Measurements from ENCODE around the gene TRAF7.

TRAF7 gene

DNA sequence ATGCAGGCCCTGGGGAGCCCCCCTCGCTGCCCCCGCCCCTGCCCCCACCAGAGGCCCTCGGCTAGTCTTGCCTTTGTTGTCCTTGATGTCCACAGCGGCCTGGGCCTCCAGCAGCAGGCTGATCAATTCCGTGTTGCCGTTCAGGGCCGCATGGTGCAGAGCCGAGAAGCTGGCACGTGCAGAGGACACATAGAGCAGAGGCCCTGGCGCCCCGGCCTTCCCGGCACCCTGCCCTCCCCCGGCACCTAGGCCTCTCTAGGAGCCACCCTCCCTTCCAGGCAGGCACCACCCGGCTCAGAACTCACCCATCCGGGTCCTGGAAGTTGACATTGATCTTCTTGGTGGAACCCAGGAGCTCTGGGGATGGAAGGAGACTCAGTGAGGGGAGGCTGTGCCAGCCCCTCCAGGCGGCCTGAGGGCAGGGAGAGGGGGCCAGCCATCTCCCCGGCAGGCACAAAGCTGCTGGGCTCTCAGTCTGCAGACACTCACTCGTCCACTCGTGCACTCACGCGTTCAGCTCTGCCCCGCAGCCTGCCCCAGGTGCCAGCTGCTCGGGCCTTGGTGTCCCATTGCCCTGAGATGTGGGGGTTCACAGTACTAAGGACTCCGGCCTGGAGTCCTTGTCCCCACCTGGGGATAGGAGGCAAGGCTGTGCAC is 34.5 kb downstream of the TRAF7 start:
- no peaks in the 10 kb centered on the region for H3K36me3 ChIP-seq (ENCODE audit: control insufficient read depth in 5 of 5, insufficient read depth in 5 of 5, low read length in 5 of 5)
- no peak overlapping the region for H3K9ac ChIP-seq (ENCODE audit: low read length in 5 of 5)
- peaks cover 10 to 21% (median 18%) of the 10 kb centered on the region in 5 donors for H3K27me3 ChIP-seq (ENCODE audit: control insufficient read depth in 5 of 5, insufficient read depth in 4 of 5, low read length in 5 of 5)
- no peak overlapping the region for H3K27ac ChIP-seq (ENCODE audit: low read depth, low read length)
- H3K4me1 ChIP-seq (ENCODE audit: control insufficient read depth in 5 of 5, insufficient read depth in 5 of 5, low read length in 5 of 5) = no peaks in the 10 kb centered on the region
- no peak overlapping the region for H3K4me3 ChIP-seq (ENCODE audit: low read depth in 1 of 5, low read length in 5 of 5)
- no peaks in the 10 kb centered on the region for H3K9me3 ChIP-seq (ENCODE audit: control insufficient read depth in 5 of 5, low read length in 5 of 5)

DNA sequence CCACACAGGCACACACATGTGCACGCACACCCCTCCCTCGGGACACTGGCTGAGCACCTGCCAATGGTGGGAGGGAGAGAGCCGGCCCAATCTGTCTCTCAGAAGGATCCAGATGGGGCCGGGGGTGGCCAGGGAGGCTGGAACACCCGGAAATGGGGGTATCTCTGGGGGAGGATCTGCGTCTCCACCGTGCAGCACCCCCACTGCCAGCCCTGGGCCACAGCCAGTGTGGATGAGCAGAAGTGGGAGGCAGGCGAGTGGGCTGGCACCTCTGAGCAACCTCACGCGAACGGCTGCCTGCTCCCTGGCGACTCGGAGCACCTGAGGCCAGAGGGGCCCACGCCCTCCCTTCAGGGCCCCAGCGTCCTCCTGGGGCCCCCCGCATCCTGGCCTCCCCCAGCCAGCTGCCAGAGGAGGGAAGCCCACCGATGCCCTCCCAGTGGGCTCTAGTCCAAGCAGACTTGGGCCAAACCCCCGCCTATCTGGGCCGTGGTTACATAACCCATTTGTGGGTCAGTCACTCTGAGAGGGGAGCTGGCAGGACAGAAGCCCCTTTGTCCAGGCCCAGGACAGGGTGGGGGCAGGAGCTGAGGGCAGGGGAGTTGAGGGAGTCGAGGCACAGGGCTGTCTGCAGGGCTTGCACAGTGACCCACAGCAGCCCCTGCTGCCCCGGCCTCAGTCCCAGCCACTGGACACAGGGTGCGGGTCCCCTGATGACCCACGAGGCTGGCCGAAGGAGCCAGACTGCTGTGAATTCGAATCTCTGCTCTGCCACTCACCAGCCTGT is 35.3 kb downstream of the TRAF7 start:
- Histone ChIP-seq H3K4me3 (ENCODE audit: low read depth in 1 of 5, low read length in 5 of 5) (no peak overlapping the region), H3K27ac (ENCODE audit: low read depth, low read length) (no peak overlapping the region), H3K9ac (ENCODE audit: low read length in 5 of 5) (no peak overlapping the region), H3K27me3 (ENCODE audit: control insufficient read depth in 5 of 5, insufficient read depth in 4 of 5, low read length in 5 of 5) (peaks cover 17 to 26% (median 24%) of the 10 kb centered on the region in 5 donors), H3K4me1 (ENCODE audit: control insufficient read depth in 5 of 5, insufficient read depth in 5 of 5, low read length in 5 of 5) (peaks cover 0 to 6% (median 6%) of the 10 kb centered on the region in 5 donors), H3K36me3 (ENCODE audit: control insufficient read depth in 5 of 5, insufficient read depth in 5 of 5, low read length in 5 of 5) (no peaks in the 10 kb centered on the region), H3K9me3 (ENCODE audit: control insufficient read depth in 5 of 5, low read length in 5 of 5) (no peaks in the 10 kb centered on the region)

DNA sequence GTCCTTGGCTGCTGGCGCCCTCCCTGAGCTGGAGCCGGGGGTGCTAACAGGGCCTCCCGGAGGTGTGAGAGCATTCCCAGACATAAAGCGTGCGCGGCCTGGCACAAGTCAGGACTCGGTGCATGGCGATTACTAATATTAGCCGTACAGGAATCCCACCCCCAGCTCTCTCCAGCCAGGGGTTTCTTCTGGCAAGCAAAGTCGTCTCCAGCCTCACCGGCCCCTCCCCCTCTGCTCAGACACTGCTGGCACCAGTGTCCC is 35.8 kb downstream of the TRAF7 start:
- Histone ChIP-seq H3K27ac (ENCODE audit: low read depth, low read length) (no peak overlapping the region), H3K36me3 (ENCODE audit: control insufficient read depth in 5 of 5, insufficient read depth in 5 of 5, low read length in 5 of 5) (no peaks in the 10 kb centered on the region), H3K9me3 (ENCODE audit: control insufficient read depth in 5 of 5, low read length in 5 of 5) (no peaks in the 10 kb centered on the region), H3K27me3 (ENCODE audit: control insufficient read depth in 5 of 5, insufficient read depth in 4 of 5, low read length in 5 of 5) (peaks cover 17 to 26% (median 24%) of the 10 kb centered on the region in 5 donors), H3K4me1 (ENCODE audit: control insufficient read depth in 5 of 5, insufficient read depth in 5 of 5, low read length in 5 of 5) (peaks cover 0 to 8% (median 6%) of the 10 kb centered on the region in 5 donors), H3K9ac (ENCODE audit: low read length in 5 of 5) (no peak overlapping the region), H3K4me3 (ENCODE audit: low read depth in 1 of 5, low read length in 5 of 5) (no peak overlapping the region)

DNA sequence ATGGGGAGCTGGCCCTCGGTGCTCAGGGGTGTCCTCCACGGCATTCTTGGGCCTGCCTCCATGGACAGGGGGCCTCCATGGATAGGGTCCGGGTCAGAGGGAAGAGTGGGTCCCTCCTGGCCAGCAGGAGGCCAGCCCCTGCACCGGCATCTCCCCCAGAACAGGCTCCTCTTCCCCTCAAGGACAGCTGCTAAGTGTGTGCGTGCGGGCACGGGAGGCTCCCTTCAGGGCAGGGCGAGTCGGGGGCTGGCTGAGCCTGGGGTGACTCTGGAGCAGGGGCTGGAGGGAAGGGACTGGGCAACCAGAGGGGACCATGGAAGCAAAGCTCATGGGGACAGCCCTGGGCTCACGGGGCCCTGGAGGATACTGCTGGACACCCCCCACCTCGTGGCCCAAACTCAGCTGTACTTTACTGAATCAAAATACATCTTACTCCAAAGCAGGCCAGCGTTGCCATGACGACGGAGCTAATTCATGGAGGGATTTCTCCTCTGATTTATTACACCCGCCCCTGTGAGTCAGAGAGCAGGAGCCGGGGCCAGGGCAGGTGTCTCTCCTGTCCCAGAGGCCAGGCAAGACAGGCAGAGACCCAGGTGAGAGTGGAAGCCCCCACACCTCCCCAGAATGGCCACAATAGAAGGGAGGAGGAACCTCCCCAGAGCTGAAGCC is 38.7 kb downstream of the TRAF7 start:
- Histone ChIP-seq H3K36me3 (ENCODE audit: control insufficient read depth in 5 of 5, insufficient read depth in 5 of 5, low read length in 5 of 5) (no peaks in the 10 kb centered on the region), H3K9me3 (ENCODE audit: control insufficient read depth in 5 of 5, low read length in 5 of 5) (no peaks in the 10 kb centered on the region), H3K4me3 (ENCODE audit: low read depth in 1 of 5, low read length in 5 of 5) (no peak overlapping the region), H3K27me3 (ENCODE audit: control insufficient read depth in 5 of 5, insufficient read depth in 4 of 5, low read length in 5 of 5) (peaks cover 29 to 46% (median 38%) of the 10 kb centered on the region in 5 donors), H3K4me1 (ENCODE audit: control insufficient read depth in 5 of 5, insufficient read depth in 5 of 5, low read length in 5 of 5) (peaks cover 0 to 10% (median 6%) of the 10 kb centered on the region in 5 donors), H3K27ac (ENCODE audit: low read depth, low read length) (no peak overlapping the region), H3K9ac (ENCODE audit: low read length in 5 of 5) (no peak overlapping the region)

DNA sequence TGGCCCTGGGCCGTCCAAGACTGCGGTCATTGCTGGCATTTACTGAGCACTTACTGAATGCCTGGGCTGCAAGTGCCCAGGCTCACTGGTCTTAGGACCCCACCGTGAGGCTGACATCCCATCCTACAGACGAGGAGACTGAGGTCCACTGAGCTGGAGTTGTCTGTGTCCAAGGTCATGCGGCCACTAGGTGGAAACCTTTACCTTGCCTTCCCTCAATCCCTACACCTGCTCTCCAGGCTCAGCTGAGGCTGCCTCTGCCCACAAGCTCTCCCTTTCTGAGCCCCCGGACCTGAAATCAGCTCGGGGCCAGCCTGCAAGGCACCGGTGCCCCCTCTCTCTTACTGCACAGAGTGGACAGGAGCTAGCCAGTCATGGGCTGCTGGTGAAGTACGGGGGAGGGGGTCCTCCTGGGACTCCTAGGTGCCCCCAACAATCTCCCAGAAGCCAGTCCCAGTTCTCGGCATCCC is 39.3 kb downstream of the TRAF7 start:
- no peaks in the 10 kb centered on the region for H3K9me3 ChIP-seq (ENCODE audit: control insufficient read depth in 5 of 5, low read length in 5 of 5)
- H3K36me3 ChIP-seq (ENCODE audit: control insufficient read depth in 5 of 5, insufficient read depth in 5 of 5, low read length in 5 of 5) = no peaks in the 10 kb centered on the region
- H3K27ac ChIP-seq (ENCODE audit: low read depth, low read length) = no peak overlapping the region
- peaks cover 29 to 46% (median 38%) of the 10 kb centered on the region in 5 donors for H3K27me3 ChIP-seq (ENCODE audit: control insufficient read depth in 5 of 5, insufficient read depth in 4 of 5, low read length in 5 of 5)
- no peak overlapping the region for H3K9ac ChIP-seq (ENCODE audit: low read length in 5 of 5)
- H3K4me3 ChIP-seq (ENCODE audit: low read depth in 1 of 5, low read length in 5 of 5) = no peak overlapping the region
- peaks cover 0 to 10% (median 6%) of the 10 kb centered on the region in 5 donors for H3K4me1 ChIP-seq (ENCODE audit: control insufficient read depth in 5 of 5, insufficient read depth in 5 of 5, low read length in 5 of 5)

DNA sequence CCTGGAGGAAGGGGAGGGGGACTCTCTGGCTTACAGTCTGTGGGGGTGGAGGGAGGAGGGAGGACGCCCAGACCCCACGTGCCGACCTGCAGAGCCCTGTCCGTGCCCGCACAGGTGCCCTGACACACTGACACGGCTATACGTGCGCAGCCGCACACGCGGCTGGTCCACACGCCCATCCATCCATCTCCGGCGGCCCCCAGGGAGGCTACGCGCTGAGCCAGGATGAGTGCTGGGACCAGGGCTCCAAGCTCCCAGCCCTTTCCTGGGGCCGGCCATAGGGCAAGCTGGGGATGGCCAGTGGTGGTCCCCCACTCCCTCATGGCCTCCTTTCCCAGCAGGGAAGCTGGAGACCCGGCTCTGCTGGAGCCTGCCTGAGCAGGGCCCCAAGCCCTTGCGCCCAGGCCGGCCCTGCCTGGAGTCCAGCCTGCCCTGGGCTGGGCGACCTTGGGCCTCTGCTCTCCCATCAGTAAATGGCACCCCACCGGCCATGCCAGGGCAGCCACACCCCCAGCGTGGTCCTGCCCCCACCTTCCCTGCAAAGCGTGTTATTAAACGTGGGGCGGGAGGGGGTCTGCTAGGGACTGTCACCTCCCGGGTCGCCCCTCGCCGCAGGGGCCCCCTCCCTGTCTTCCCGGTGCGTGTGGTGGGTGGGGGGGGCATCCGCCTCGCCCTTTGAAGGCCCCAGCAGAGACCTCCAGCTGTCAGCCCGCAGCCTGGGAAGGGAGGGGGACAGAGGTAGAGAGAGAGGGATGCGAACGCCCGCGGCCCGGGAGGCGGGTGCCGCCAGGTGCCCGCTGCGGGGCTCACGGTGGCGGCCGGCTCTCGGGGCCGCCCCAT is 40.0 kb downstream of the TRAF7 start:
- Histone ChIP-seq H3K4me3 (ENCODE audit: low read depth in 1 of 5, low read length in 5 of 5) (peak overlapping the region in 2 of 5 donors; percentile 26 to 31), H3K27me3 (ENCODE audit: control insufficient read depth in 5 of 5, insufficient read depth in 4 of 5, low read length in 5 of 5) (peaks cover 29 to 46% (median 38%) of the 10 kb centered on the region in 5 donors), H3K36me3 (ENCODE audit: control insufficient read depth in 5 of 5, insufficient read depth in 5 of 5, low read length in 5 of 5) (no peaks in the 10 kb centered on the region), H3K27ac (ENCODE audit: low read depth, low read length) (no peak overlapping the region), H3K9ac (ENCODE audit: low read length in 5 of 5) (no peak overlapping the region), H3K4me1 (ENCODE audit: control insufficient read depth in 5 of 5, insufficient read depth in 5 of 5, low read length in 5 of 5) (peaks cover 0 to 10% (median 6%) of the 10 kb centered on the region in 5 donors), H3K9me3 (ENCODE audit: control insufficient read depth in 5 of 5, low read length in 5 of 5) (no peaks in the 10 kb centered on the region)

DNA sequence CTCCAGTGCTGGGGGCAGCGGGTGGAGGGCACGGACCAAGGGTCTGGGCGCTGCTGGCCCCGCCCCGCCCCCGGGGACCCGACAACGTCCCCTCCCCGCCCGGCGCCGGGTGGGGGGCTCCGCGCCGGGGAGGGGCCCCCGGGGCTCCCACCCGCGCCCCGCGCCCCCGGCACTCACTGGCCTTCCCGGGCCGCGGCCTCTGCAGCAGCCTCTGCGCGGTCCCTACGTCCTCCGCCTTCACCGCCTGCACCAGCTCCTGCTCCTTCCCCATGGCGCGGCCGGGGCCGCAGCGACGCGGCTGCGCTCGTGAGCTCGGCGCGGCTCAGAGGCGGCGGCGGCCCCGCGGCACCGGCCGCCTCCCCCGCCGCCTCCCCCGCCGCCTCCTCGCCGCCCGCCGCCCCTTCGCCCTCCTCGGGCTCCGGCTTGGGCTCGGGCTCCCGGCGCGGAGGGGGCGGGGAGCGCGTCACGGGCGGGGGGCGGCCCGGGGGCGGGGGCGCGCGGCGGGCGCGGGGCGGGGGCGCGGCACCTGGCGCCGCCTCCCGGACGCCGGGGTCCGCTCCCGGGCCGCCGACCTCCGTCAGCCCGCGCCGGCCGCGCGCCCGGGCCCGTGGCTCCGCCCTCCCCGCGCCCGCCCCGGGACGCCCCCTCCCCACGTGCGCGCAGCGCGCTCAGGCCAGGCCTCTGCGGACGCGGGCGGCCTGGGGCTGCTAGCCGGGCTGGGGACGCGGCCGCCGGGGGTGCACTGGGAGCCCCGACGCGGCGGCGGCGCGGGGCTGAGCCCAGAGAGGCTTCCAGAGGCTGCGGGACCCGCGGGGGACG is 40.8 kb downstream of the TRAF7 start, which contains the start of gene CASKIN1:
Gene CASKIN1 (minus strand): TSS at position 444 of the 819 bp plus-strand sequence. CDS start 173 bp downstream, at position 271.
- Histone ChIP-seq H3K4me1 (ENCODE audit: control insufficient read depth in 5 of 5, insufficient read depth in 5 of 5, low read length in 5 of 5) (peaks cover 0 to 10% (median 6%) of the 10 kb centered on the region in 5 donors), H3K4me3 (ENCODE audit: low read depth in 1 of 5, low read length in 5 of 5) (peak within 1 kb of the TSS in 2 of 5 donors; percentile 26 to 31), H3K27ac (ENCODE audit: low read depth, low read length) (no peak within 1 kb of the TSS), H3K36me3 (ENCODE audit: control insufficient read depth in 5 of 5, insufficient read depth in 5 of 5, low read length in 5 of 5) (no peaks in the 10 kb centered on the region), H3K9ac (ENCODE audit: low read length in 5 of 5) (no peak within 1 kb of the TSS), H3K9me3 (ENCODE audit: control insufficient read depth in 5 of 5, low read length in 5 of 5) (no peaks in the 10 kb centered on the region), H3K27me3 (ENCODE audit: control insufficient read depth in 5 of 5, insufficient read depth in 4 of 5, low read length in 5 of 5) (peaks cover 29 to 46% (median 38%) of the 10 kb centered on the region in 5 donors)

DNA sequence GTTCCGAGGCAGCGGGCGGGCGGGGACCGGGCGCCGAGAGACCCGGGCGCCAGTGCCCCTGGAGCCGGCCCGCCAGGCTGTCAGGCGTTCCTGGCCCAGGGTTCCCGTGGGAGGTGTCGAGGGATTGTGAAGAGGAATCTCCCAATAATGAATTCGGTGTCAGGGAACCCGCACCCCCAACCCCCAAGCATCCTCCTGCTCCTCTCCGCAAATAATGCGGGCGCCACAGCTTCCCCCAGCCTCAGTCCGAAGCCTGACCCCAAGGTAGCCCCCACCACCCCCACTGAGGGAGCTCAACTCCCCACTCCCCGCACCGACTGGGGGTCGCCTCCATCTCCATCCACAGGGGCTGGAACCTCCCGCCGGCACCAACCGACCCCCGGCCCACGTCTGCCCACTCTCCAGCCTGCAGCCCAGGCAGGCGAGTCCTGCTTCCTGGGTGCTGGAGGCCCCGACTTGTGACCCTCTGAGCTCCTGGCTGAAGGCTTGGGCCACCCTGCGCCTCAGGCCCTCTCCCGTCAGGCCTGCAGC is 41.5 kb downstream of the TRAF7 start:
- H3K36me3 ChIP-seq (ENCODE audit: control insufficient read depth in 5 of 5, insufficient read depth in 5 of 5, low read length in 5 of 5) = no peaks in the 10 kb centered on the region
- H3K4me1 ChIP-seq (ENCODE audit: control insufficient read depth in 5 of 5, insufficient read depth in 5 of 5, low read length in 5 of 5) = peaks cover 0 to 10% (median 6%) of the 10 kb centered on the region in 5 donors
- no peaks in the 10 kb centered on the region for H3K9me3 ChIP-seq (ENCODE audit: control insufficient read depth in 5 of 5, low read length in 5 of 5)
- H3K27me3 ChIP-seq (ENCODE audit: control insufficient read depth in 5 of 5, insufficient read depth in 4 of 5, low read length in 5 of 5) = peaks cover 29 to 46% (median 38%) of the 10 kb centered on the region in 5 donors
- no peak overlapping the region for H3K4me3 ChIP-seq (ENCODE audit: low read depth in 1 of 5, low read length in 5 of 5)
- H3K9ac ChIP-seq (ENCODE audit: low read length in 5 of 5) = no peak overlapping the region
- no peak overlapping the region for H3K27ac ChIP-seq (ENCODE audit: low read depth, low read length)

DNA sequence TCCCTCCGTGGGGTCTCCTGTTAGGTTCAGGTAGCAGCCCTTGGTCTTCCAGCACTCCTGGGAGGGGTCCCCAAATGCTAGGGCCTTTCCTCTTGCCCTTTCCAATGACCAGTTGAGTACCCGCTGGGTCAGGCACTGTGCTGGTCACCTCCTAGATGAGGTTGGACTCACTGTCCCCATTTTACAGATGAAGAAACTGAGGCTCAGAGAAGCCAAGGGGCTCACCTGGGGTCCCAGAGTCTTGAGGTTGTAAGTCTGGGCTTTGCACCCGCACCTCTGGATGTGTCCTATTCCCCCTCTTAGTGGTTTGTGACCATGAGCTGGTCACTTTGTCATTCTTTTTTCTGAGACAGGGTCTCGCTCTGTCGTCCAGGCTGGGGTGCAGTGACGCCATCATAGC is 42.2 kb downstream of the TRAF7 start:
- Histone ChIP-seq H3K4me3 (ENCODE audit: low read depth in 1 of 5, low read length in 5 of 5) (no peak overlapping the region), H3K36me3 (ENCODE audit: control insufficient read depth in 5 of 5, insufficient read depth in 5 of 5, low read length in 5 of 5) (no peaks in the 10 kb centered on the region), H3K9ac (ENCODE audit: low read length in 5 of 5) (no peak overlapping the region), H3K9me3 (ENCODE audit: control insufficient read depth in 5 of 5, low read length in 5 of 5) (no peaks in the 10 kb centered on the region), H3K4me1 (ENCODE audit: control insufficient read depth in 5 of 5, insufficient read depth in 5 of 5, low read length in 5 of 5) (peaks cover 0 to 10% (median 6%) of the 10 kb centered on the region in 5 donors), H3K27ac (ENCODE audit: low read depth, low read length) (no peak overlapping the region), H3K27me3 (ENCODE audit: control insufficient read depth in 5 of 5, insufficient read depth in 4 of 5, low read length in 5 of 5) (peaks cover 29 to 46% (median 35%) of the 10 kb centered on the region in 5 donors)
